AG10803 (cell line): ENCODE measurements around the gene IER5L.
"Not testable (repeated sequence)": the region's sequence is repeated elsewhere in the genome, so short reads cannot be mapped to it uniquely, and the experiment has no call there.

Experiments used
- DNase-seq: peaks from one replicate; pipeline ENCODE4 v3.0.0; 2010; ENCODE audit warnings: low read depth
- H3K4me3 ChIP-seq: 2 replicates; pipeline ENCODE4 v1.5.1; 2011; ENCODE audit warnings: mild to moderate bottlenecking, low read length, control low read depth
- TF ChIP-seq, protein P1 (sequence below): conservative IDR thresholded peaks from 2 replicates; pipeline ENCODE4 v1.5.1; 2011; ENCODE audit warnings: mild to moderate bottlenecking, low read length, control low read depth, inconsistent platforms

Gene IER5L

DNA sequence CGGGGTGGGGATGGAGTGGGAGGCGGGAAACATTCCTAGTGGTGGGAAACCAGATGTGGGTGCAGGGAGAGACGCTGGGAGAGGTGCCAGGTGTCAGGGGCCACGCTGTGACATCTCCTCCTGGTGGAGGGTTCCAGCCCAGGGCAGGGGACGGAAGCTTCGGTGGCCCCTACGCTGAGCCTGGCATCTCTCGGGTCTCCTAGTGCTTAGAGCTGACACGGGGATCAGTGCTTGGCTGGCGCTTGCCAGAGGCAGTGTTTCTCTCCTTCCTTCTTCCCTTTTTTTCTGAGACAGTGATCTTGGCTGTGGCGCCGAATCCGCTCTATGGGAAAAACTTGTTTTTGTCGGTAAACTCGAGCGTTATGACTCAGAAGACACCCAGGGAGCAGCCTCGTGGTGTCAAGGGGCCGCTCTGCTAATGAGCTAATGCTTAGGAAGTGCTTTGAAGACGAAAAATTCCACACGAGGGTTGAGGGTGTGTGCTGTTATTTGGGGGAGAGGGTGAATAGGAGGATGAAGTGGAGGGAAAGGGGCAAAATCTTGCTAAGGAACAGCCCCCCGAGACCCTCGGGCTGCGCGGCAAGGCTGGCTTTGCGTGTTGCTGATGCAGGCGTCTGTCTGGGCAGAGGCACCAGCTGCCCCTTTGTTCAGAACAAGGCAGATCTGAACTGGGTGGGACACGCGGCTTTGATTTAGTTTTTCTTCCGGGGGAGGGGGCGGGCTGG, 20.4 kb upstream of the IER5L start:
- TF ChIP-seq, protein P1, sequence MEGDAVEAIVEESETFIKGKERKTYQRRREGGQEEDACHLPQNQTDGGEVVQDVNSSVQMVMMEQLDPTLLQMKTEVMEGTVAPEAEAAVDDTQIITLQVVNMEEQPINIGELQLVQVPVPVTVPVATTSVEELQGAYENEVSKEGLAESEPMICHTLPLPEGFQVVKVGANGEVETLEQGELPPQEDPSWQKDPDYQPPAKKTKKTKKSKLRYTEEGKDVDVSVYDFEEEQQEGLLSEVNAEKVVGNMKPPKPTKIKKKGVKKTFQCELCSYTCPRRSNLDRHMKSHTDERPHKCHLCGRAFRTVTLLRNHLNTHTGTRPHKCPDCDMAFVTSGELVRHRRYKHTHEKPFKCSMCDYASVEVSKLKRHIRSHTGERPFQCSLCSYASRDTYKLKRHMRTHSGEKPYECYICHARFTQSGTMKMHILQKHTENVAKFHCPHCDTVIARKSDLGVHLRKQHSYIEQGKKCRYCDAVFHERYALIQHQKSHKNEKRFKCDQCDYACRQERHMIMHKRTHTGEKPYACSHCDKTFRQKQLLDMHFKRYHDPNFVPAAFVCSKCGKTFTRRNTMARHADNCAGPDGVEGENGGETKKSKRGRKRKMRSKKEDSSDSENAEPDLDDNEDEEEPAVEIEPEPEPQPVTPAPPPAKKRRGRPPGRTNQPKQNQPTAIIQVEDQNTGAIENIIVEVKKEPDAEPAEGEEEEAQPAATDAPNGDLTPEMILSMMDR, result no peak; the same call in 1 of the 2 replicates
- DNase-seq, result peak; percentile 82
- peak overlapping the region; percentile 38 for H3K4me3 ChIP-seq

DNA sequence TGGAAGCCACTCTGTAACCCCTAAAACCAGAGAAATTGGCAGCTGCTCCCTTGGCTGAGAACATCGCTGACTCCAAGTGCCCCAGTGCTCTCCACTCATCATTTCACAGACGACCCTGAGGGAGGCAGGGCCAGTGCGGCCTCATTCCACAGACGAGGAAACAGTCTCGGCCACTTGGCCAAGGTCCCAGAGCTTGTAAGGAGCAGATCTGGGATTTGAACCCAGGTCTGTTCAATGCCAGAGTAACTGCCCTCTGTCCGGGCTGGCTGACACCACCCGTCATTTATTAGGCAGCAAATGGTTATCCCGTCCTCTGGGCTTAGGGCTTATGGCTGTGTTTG, 19.9 kb upstream of the IER5L start:
- H3K4me3 ChIP-seq, result peak overlapping the region; percentile 38
- TF ChIP-seq, protein P1, result no peak
- DNase-seq, result no peak

DNA sequence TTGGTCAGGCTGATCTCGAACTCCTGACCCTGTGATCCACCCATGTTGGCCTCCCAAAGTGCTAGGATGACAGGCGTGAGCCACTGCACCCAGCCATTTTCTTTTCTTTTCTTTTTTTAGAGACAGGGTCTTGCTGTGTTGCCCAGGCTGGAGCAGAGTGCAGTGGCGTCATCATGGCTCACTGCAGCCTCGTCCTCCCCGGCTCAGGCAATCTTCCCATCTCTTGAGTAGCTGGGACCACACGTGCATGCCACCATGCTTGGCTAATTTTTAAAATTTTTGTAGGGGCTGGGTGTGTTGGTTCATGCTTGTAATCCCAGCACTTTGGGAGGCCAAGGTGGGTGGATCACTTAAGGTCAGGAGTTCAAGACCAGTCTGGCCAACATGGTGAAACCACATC, 19.0 kb upstream of the IER5L start:
- not testable (repeated sequence) for DNase-seq

DNA sequence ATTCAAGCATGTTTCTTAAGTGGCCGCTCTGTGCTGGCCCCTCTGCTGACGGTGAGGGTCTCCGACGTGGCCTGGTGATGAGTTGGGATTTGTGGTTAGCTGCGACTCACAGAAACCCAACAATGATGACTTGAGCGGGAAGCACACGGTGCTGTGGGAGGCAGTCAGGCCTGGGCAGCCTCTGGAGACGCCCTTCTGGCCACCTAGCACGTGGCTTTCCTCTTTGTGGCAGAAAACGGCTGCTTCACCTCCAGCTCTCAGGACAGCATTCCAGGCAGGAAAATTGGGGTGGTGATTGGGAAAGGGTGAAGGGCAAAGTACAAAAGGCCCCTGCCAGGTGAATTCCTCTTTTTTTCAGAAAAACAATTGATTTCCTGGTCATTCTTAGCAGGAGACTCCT, 17.5 kb upstream of the IER5L start:
- TF ChIP-seq, protein P1, result no peak
- H3K4me3 ChIP-seq, result no peak overlapping the region
- no peak for DNase-seq

More for the DNA sequence above, 19.0 kb upstream of the IER5L start:
- H3K4me3 ChIP-seq, result not testable (repeated sequence)

DNA sequence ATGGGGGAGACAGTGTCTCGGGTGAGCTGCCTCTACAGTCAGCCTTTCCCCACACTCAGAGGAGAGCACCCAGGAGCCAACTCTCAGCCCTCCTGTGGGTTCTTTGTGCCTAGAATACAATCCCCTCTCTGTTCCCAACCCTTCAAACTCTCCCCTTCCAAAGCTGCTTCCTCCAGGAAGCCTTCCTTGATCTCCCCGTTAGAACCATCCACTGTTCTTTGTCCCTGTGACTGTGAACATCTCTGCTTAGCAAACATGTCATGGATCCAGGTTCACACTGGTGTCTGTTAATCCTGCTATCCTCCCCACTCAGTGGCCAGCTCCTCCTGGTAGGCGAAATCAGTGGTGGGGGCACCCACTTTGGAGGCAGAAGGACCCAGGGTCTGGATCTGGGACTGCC, 16.2 kb upstream of the IER5L start:
- TF ChIP-seq, protein P1, result no peak
- H3K4me3 ChIP-seq, result no peak overlapping the region
- no peak for DNase-seq

DNA sequence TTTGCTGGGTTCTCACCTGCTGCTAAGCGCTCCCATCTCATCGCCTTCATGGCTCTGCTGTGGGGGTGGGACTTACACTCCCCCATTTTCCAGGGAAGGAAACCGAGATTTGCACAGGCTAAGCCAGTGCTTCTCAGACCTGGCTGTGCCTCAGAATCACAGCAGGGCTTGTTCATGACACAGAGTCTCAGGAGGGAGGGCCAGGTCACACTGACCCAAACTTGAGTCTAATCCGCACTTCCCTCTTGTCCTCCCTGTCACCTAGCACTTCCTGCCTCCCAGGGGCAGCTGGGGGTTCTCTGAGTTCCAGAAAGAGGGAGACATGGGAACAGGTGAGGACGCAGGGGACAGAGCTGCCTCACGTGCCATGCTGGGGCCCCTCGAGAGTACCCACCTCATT, 15.6 kb upstream of the IER5L start:
- no peak for DNase-seq

DNA sequence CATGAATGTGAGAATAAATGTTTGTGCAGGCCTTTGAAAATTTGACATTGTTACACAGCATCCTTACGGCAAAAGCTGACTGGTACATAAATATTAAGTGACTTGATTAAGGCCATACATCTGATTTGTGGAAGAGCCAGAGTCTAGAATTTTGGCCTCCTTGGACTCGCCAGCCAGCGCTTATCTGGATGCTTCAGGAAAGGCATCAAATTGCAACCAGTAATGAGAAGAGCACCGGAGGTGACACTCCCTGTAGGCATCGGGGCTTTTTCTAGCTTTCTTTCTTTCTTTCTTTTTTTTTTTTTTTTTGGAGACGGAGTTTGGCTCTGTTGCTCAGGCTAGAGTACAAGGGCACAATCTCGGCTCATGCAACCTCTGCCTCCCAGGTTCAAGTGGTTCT, 13.2 kb upstream of the IER5L start:
- no peak overlapping the region for H3K4me3 ChIP-seq
- TF ChIP-seq, protein P1, result no peak
- no peak for DNase-seq

More for the DNA sequence above, 15.6 kb upstream of the IER5L start:
- no peak overlapping the region for H3K4me3 ChIP-seq
- TF ChIP-seq, protein P1, result no peak

DNA sequence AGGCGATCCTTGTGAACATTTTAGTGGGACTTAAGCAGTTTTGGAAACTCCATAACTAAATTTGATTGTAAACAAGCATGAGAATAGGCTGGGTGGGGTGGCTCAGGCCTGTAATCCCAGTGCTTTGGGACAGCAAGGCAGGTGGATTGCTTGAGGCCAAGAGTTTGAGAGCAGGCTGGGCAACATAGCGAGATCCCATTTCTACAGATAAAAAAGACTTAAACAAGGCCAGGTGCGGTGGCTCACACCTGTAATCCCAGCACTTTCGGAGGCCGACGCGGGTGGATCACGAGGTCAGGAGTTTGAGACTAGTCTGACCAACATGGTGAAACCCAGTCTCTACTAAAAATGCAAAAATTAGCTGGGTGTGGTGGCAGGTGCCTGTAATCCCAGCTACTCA, 11.9 kb upstream of the IER5L start:
- DNase-seq, H3K4me3 ChIP-seq: not testable (repeated sequence)
